LNCAP (cell line): ENCODE measurements around the gene TMEM129.

Source experiments
- TF ChIP-seq, protein P1 (sequence below): fragments of 450-650 bp; IDR thresholded peaks from 2 replicates; pipeline ENCODE4 v1.5.1; 2017; ENCODE audit warnings: mild to moderate bottlenecking

TMEM129 gene

DNA sequence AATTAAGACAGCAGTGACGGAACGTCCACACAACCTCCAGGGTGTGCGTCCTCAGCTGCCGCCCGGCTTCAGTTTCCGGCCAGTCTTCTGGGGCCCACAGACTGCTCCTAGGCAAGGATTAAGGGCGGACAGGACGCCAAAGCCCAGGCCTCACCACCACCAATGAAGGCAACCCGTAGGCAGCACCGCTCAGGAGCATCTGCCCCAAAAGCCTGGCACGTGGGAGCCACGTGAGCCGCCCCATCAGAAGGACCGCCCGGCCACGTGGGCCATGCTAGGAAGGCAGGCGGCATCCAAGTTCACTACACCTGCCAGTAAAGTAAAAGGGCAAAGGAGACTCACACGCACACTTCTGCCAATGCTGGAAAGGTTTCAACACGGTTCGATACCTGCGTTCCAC, 51.3 kb downstream of the TMEM129 start:
- TF ChIP-seq, protein P1, sequence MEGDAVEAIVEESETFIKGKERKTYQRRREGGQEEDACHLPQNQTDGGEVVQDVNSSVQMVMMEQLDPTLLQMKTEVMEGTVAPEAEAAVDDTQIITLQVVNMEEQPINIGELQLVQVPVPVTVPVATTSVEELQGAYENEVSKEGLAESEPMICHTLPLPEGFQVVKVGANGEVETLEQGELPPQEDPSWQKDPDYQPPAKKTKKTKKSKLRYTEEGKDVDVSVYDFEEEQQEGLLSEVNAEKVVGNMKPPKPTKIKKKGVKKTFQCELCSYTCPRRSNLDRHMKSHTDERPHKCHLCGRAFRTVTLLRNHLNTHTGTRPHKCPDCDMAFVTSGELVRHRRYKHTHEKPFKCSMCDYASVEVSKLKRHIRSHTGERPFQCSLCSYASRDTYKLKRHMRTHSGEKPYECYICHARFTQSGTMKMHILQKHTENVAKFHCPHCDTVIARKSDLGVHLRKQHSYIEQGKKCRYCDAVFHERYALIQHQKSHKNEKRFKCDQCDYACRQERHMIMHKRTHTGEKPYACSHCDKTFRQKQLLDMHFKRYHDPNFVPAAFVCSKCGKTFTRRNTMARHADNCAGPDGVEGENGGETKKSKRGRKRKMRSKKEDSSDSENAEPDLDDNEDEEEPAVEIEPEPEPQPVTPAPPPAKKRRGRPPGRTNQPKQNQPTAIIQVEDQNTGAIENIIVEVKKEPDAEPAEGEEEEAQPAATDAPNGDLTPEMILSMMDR, result no peak

DNA sequence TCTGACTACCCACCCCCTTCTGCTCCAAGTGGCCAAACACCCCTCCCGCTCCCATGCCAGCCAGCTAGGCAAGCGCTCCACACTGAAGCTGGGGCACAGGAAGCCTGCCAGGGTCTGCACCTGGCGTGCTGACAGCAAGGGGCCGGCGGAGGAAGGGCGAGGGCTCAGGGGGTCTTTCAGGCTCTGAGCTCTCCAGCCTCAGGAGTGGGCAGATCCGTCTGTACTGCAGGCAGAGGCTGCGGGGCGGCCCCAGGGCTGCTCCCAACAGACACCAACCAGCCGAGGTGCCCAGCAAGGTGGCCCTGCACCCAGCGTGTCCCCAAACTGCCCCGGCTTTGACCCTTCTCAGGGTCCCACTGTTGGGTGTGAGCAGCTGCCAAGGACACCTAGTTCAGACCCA, 51.9 kb downstream of the TMEM129 start:
- TF ChIP-seq, protein P1, result no peak

- TF ChIP-seq, protein P1, result no peak
Observed at GRCh38 chr4:1668488-1668840, 52.7 kb downstream of the TMEM129 start.

- TF ChIP-seq, protein P1, result no peak
Observed at GRCh38 chr4:1667273-1667672, 53.9 kb downstream of the TMEM129 start.

DNA sequence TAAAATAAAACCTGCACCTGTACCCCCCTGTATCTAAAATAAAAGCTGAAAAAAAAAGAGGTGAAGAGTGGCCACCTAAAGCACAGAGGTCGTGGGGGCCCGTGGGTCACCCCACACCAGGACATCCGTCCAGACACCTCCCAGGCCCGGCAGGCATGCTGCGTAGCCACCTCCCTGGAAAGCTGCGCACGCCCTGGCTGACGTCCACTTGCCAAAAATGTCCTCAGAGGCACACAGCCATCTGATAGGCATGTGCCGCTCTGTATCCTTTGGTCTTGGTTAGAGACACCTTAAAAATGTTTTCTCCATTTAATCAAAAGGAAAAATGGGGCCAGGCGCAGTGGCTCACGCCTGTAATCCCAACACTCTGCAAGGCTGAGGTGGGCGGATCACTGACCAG, 54.7 kb downstream of the TMEM129 start:
- TF ChIP-seq, protein P1, result no peak
